ENCODE results near the gene PTPN14.

The PTPN14 gene

GRCh38 chr1:214449371-214449770 lies 102.0 kb downstream of the PTPN14 start:
- DNase-seq = no peak

GRCh38 chr1:214448536-214448935 lies 102.9 kb downstream of the PTPN14 start:
- DNase-seq = no peak

GRCh38 chr1:214447557-214447871 lies 103.9 kb downstream of the PTPN14 start:
- DNase-seq = no peak

- DNase-seq = no peak
Observed at GRCh38 chr1:214446772-214447556, 104.4 kb downstream of the PTPN14 start.

- DNase-seq = no peak
Observed at GRCh38 chr1:214445831-214446614, 105.4 kb downstream of the PTPN14 start.

GRCh38 chr1:214445199-214445598 lies 106.2 kb downstream of the PTPN14 start:
- DNase-seq = no peak

- DNase-seq = no peak
Observed at GRCh38 chr1:214444182-214444939, 107.0 kb downstream of the PTPN14 start.

GRCh38 chr1:214441119-214441518 lies 110.3 kb downstream of the PTPN14 start:
- peak; percentile 19 for DNase-seq

- no peak for DNase-seq
Observed at GRCh38 chr1:214440219-214440965, 111.0 kb downstream of the PTPN14 start.

- peak; percentile 27 for DNase-seq
Observed at GRCh38 chr1:214439352-214440119, 111.9 kb downstream of the PTPN14 start.

GRCh38 chr1:214438530-214438929 lies 112.9 kb downstream of the PTPN14 start:
- DNase-seq = no peak

GRCh38 chr1:214438075-214438474 lies 113.3 kb downstream of the PTPN14 start:
- no peak for DNase-seq

- no peak for DNase-seq
Observed at GRCh38 chr1:214435867-214436266, 115.5 kb downstream of the PTPN14 start.

GRCh38 chr1:214432245-214432644 lies 119.2 kb downstream of the PTPN14 start:
- DNase-seq = no peak

- DNase-seq = no peak
Observed at GRCh38 chr1:214429951-214430770, 121.2 kb downstream of the PTPN14 start.

- DNase-seq = peak; percentile 58
Observed at GRCh38 chr1:214427871-214428277, 123.5 kb downstream of the PTPN14 start.

GRCh38 chr1:214426426-214426812 lies 125.0 kb downstream of the PTPN14 start:
- no peak for DNase-seq

- no peak for DNase-seq
Observed at GRCh38 chr1:214425716-214426425, 125.5 kb downstream of the PTPN14 start.

- no peak for DNase-seq
Observed at GRCh38 chr1:214425101-214425500, 126.3 kb downstream of the PTPN14 start.

GRCh38 chr1:214423045-214423444 lies 128.4 kb downstream of the PTPN14 start:
- DNase-seq = no peak
